SK-N-SH (cell line): ENCODE measurements around the gene SLC25A29. TPM values are rescaled to one million over a fixed set of nuclear protein-coding genes. Genes with fewer than 3 reads are reported as not detected.

Experiments used
- CTCF ChIA-PET: fragments of 300-600, 350-600 bp; formaldehyde crosslinking; extraction: SDS; loops from one replicate; lab custom pipeline; 2021; lab: Yijun Ruan, JAX
- POLR2A ChIA-PET: fragments of 350-600 bp; sonication (Branson Sonifier 250); formaldehyde crosslinking; extraction: SDS; loops from one replicate; lab custom pipeline; 2020; ENCODE audit warnings: antibody characterized with exemption, inconsistent platforms; lab: Yijun Ruan, JAX
- DNase-seq: peaks from one replicate; pipeline ENCODE4 v3.0.0; 2012
- H2AFZ ChIP-seq: fragments of 200-600 bp; sonication (generic); 2 replicates; pipeline ENCODE4 v1.8.1; 2016; ENCODE audit warnings: antibody characterized with exemption, mild to moderate bottlenecking, low read depth
- H3F3A ChIP-seq: fragments of 200-600 bp; sonication (generic); replicated peaks from 2 replicates; pipeline ENCODE3; 2016; ENCODE audit warnings: antibody characterized with exemption, mild to moderate bottlenecking; ENCODE audit not compliant: insufficient read depth
- H3K27ac ChIP-seq, 2 experiments: fragments of 200-500 bp in 1 of 2; fragments of 200-600 bp in 1 of 2; sonication (Bioruptor generic) in 1 of 2; sonication (generic), shearing (Covaris generic) in 1 of 2; 2 replicates each; pipeline versions ENCODE4 v1.5.1 to v1.6.1; 2014 to 2016; ENCODE audit warnings: low read depth in 2 of 2, inconsistent platforms in 1 of 2, low read length in 1 of 2, mild to moderate bottlenecking in 1 of 2, mixed read lengths in 1 of 2
- H3K27me3 ChIP-seq: fragments of 200-600 bp; sonication (generic), shearing (Covaris generic); 2 replicates; pipeline ENCODE4 v1.6.1; 2016; ENCODE audit warnings: mixed run types; ENCODE audit not compliant: insufficient read depth
- H3K36me3 ChIP-seq, 2 experiments: fragments of 200-500 bp in 1 of 2; fragments of 200-600 bp in 1 of 2; sonication (Bioruptor generic) in 1 of 2; sonication (generic) in 1 of 2; replicated peaks in 1 of 2; 2 replicates each; pipeline versions ENCODE3 to v1.5.1; 2014 to 2016; ENCODE audit warnings: low read length in 1 of 2, mild to moderate bottlenecking in 1 of 2; ENCODE audit not compliant: insufficient read depth in 2 of 2, control insufficient read depth in 1 of 2
- H3K4me1 ChIP-seq, 2 experiments: fragments of 200-500 bp in 1 of 2; fragments of 200-600 bp in 1 of 2; sonication (Bioruptor generic) in 1 of 2; sonication (generic), shearing (Covaris generic) in 1 of 2; 2 replicates each; pipeline versions ENCODE4 v1.5.1 to v1.6.1; 2014 to 2016; ENCODE audit warnings: low read depth in 1 of 2, low read length in 1 of 2, mixed run types in 1 of 2; ENCODE audit not compliant: insufficient read depth in 2 of 2, control insufficient read depth in 1 of 2
- H3K4me2 ChIP-seq: fragments of 200-600 bp; sonication (generic), shearing (Covaris generic); 2 replicates; pipeline ENCODE4 v1.6.1; 2017; ENCODE audit warnings: mixed run types
- H3K4me3 ChIP-seq, 2 experiments: fragments of 200-500 bp in 1 of 2; fragments of 200-600 bp in 1 of 2; sonication (Bioruptor generic) in 1 of 2; sonication (generic), shearing (Covaris generic) in 1 of 2; 2 replicates each; pipeline versions ENCODE4 v1.5.1 to v1.8.1; 2014 to 2016; ENCODE audit warnings: low read depth in 2 of 2, inconsistent platforms in 1 of 2, low read length in 1 of 2, mild to moderate bottlenecking in 1 of 2, mixed read lengths in 1 of 2, moderate library complexity in 1 of 2
- H3K79me2 ChIP-seq: fragments of 200-600 bp; sonication (generic); 2 replicates; pipeline ENCODE4 v1.8.1; 2017; ENCODE audit warnings: mild to moderate bottlenecking; ENCODE audit not compliant: insufficient read depth
- H3K9ac ChIP-seq: fragments of 200-600 bp; sonication (generic); 2 replicates; pipeline ENCODE4 v1.6.1; 2017; ENCODE audit warnings: mixed run types
- H3K9me2 ChIP-seq: fragments of 200-600 bp; sonication (generic); 2 replicates; pipeline ENCODE4 v1.6.1; 2017; ENCODE audit warnings: mixed run types
- H3K9me3 ChIP-seq: fragments of 200-600 bp; sonication (generic); 2 replicates; pipeline ENCODE4 v1.6.1; 2017; ENCODE audit warnings: mixed run types, mild to moderate bottlenecking, moderate library complexity
- H4K20me1 ChIP-seq: fragments of 200-600 bp; sonication (generic); 2 replicates; pipeline ENCODE4 v1.6.1; 2017; ENCODE audit warnings: mild to moderate bottlenecking, mixed run types; ENCODE audit not compliant: insufficient read depth
- CHD2 ChIP-seq: fragments of 150-350 bp; IDR thresholded peaks from 2 replicates; pipeline ENCODE4 v1.6.1; 2018; ENCODE audit warnings: low read length; ENCODE audit not compliant: partially characterized antibody
- ELF1 ChIP-seq: IDR thresholded peaks from 2 replicates; pipeline ENCODE4 v1.4.0; 2012
- EP300 ChIP-seq, 2 experiments: IDR thresholded peaks; 2 replicates each; pipeline versions ENCODE4 v1.4.0 to v1.6.1; 2012; ENCODE audit warnings: borderline replicate concordance in 1 of 2, low read depth in 1 of 2, low read length in 1 of 2
- FOXJ3 ChIP-seq: sonication (generic); formaldehyde crosslinking; IDR thresholded peaks from 2 replicates; pipeline ENCODE4 v1.5.1; 2020; ENCODE audit warnings: mild to moderate bottlenecking, missing genetic modification reagents
- FOXM1 ChIP-seq: IDR thresholded peaks from 2 replicates; pipeline ENCODE4 v1.4.0; 2012; ENCODE audit warnings: low read depth, mild to moderate bottlenecking
- GATA2 ChIP-seq: sonication (generic); formaldehyde crosslinking; IDR thresholded peaks from 2 replicates; pipeline ENCODE4 v1.5.0; 2020; ENCODE audit warnings: mild to moderate bottlenecking, missing genetic modification reagents
- JUND ChIP-seq: IDR thresholded peaks from 2 replicates; pipeline ENCODE4 v1.4.0; 2012
- NFIC ChIP-seq: IDR thresholded peaks from 2 replicates; pipeline ENCODE4 v1.4.0; 2012; ENCODE audit warnings: borderline replicate concordance
- NRF1 ChIP-seq: IDR thresholded peaks from 2 replicates; pipeline ENCODE4 v1.6.1; 2012; ENCODE audit warnings: low read depth, mild to moderate bottlenecking, low read length
- RXRA ChIP-seq: IDR thresholded peaks from 2 replicates; pipeline ENCODE4 v1.4.0; 2012; ENCODE audit warnings: low read depth, mild to moderate bottlenecking, borderline replicate concordance
- SIN3A ChIP-seq: IDR thresholded peaks from 2 replicates; pipeline ENCODE4 v1.6.1; 2012; ENCODE audit warnings: low read depth, mild to moderate bottlenecking, low read length, moderate library complexity, borderline replicate concordance
- SMC3 ChIP-seq: IDR thresholded peaks from 2 replicates; pipeline ENCODE4 v1.6.1; 2012; ENCODE audit warnings: low read depth, low read length, improper control_type of control experiment
- TCF12 ChIP-seq: IDR thresholded peaks from 2 replicates; pipeline ENCODE4 v1.4.0; 2012
- YY1 ChIP-seq: IDR thresholded peaks from 2 replicates; pipeline ENCODE4 v1.4.0; 2012; ENCODE audit warnings: low read depth, mild to moderate bottlenecking
- ZBTB33 ChIP-seq: IDR thresholded peaks from 2 replicates; pipeline ENCODE4 v1.4.0; 2012; ENCODE audit warnings: low read depth, borderline replicate concordance
- WGBS: methylation state at CpG from one replicate; pipeline ENCODE4 v1.1.6; 2017; ENCODE audit warnings: low lambda C conversion rate; 5-methylcytosine and 5-hydroxymethylcytosine counted together
- polyA plus RNA-seq, 3 experiments: library from polyadenylated mRNA; depleted of rRNA; stranded (reverse); fragments of >200 nt; gene quantifications; 2 replicates each; pipeline ENCODE4 v1.2.3, GENCODE V29; 2012
- TF ChIP-seq, protein P1 (sequence below): fragments of 150-350 bp; IDR thresholded peaks from 2 replicates; pipeline ENCODE4 v1.6.1; 2017; ENCODE audit warnings: antibody characterized with exemption, low read length, low read depth, borderline replicate concordance
- TF ChIP-seq, protein P2 (sequence below): fragments of 150-350 bp; IDR thresholded peaks from 2 replicates; pipeline ENCODE4 v1.6.1; 2016; ENCODE audit warnings: mild to moderate bottlenecking, low read depth, low read length
- TF ChIP-seq, protein P3 (sequence below): IDR thresholded peaks from 2 replicates; pipeline ENCODE4 v1.6.1; 2012; ENCODE audit warnings: mild to moderate bottlenecking, low read depth, low read length, moderate library complexity

SLC25A29 gene
- polyA plus RNA-seq, 1 of the 3 experiments (the other 2 are of a cell fraction), result 66.9 TPM

- Histone ChIP-seq H2AFZ (no peak overlapping the region), H3K36me3 (no peaks in the 10 kb centered on the region), H3K9me3 (no peaks in the 10 kb centered on the region), H3K9me2 (no peaks in the 10 kb centered on the region), H3F3A (no peaks in the 10 kb centered on the region), H3K27me3 (no peaks in the 10 kb centered on the region), H3K4me2 (no peak overlapping the region), H3K4me3 (no peak overlapping the region), H3K79me2 (no peaks in the 10 kb centered on the region), H3K9ac (no peak overlapping the region), H4K20me1 (no peaks in the 10 kb centered on the region), H3K4me1 (no peaks in the 10 kb centered on the region; a peak in 1 of 4 replicates), H3K27ac (no peak overlapping the region)
- WGBS, result no CpG with 5 or more reads among the region's 8 CpGs
- TF ChIP-seq FOXM1 (no peak), ELF1 (no peak), TCF12 (no peak), NRF1 (no peak), NFIC (no peak)
- ChIA-PET CTCF (no interaction called here), POLR2A (no interaction called here)
- DNase-seq, result no peak
These were observed 17.7 kb upstream of the SLC25A29 start for GRCh38 chr14:100323942-100324307.

DNA sequence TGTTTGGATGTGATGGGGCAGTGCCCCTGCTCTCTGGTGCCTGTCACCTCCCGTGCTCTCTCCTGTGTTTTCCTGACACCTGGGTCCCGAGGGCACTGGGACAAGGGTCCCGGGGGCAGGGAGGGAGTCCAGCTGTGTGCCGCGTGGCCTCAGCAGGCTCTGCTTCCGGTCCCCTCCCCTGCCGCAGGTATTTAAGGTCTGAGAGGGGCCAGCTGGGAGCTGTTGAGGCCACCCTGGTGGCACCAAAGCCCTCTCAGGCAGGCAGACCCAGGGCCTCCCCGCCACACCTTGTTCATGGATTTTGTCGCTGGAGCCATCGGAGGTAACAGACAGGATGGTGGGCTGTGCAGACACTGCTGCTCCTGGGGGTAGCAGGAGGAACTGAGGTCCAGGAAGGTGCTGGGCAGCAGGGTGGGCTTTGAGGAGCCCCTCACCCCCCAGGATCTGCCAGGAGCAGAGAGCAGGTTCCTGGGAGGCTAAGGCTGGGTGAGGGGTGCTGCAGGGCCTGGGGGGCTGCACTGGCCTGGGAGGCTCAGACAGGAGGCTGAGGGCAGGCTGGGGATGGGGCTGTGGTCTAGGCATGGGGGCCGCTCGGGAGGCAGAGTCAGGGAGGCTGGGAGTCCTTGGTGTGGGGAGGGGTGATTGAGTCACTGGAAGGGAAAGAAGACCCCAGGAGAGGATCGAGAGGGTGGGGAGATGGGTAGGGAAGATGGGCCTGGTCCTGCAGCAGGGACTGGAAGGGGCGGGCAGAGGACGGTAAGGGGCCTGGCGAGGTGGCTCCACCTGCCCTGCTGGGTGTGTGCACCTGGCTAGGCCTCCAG, 17.1 kb upstream of the SLC25A29 start, which contains the start of gene SLC25A47:
TSS of gene SLC25A47 (plus strand) at position 219 of the 821 bp plus-strand sequence. CDS start at position 295, 76 bp downstream.
- H3K9me2 ChIP-seq, result no peaks in the 10 kb centered on the region
- H2AFZ ChIP-seq, result no peak within 1 kb of the TSS
- H3K27ac ChIP-seq, result no peak within 1 kb of the TSS
- WGBS, result 90% methylated on average over 8 of the region's 16 CpGs
- H3K79me2 ChIP-seq, result no peaks in the 10 kb centered on the region
- no peak within 1 kb of the TSS for H3K4me2 ChIP-seq
- H3K27me3 ChIP-seq, result no peaks in the 10 kb centered on the region
- H3K4me1 ChIP-seq, result no peaks in the 10 kb centered on the region; a peak in 1 of 4 replicates
- H3K9ac ChIP-seq, result no peak within 1 kb of the TSS
- CTCF ChIA-PET, result no interaction called here
- POLR2A ChIA-PET, result no interaction called here
- DNase-seq, result no peak
- no peak within 1 kb of the TSS for H3K4me3 ChIP-seq
- TF ChIP-seq, protein P1, sequence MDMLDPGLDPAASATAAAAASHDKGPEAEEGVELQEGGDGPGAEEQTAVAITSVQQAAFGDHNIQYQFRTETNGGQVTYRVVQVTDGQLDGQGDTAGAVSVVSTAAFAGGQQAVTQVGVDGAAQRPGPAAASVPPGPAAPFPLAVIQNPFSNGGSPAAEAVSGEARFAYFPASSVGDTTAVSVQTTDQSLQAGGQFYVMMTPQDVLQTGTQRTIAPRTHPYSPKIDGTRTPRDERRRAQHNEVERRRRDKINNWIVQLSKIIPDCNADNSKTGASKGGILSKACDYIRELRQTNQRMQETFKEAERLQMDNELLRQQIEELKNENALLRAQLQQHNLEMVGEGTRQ, result no peak
- TF ChIP-seq, protein P2, sequence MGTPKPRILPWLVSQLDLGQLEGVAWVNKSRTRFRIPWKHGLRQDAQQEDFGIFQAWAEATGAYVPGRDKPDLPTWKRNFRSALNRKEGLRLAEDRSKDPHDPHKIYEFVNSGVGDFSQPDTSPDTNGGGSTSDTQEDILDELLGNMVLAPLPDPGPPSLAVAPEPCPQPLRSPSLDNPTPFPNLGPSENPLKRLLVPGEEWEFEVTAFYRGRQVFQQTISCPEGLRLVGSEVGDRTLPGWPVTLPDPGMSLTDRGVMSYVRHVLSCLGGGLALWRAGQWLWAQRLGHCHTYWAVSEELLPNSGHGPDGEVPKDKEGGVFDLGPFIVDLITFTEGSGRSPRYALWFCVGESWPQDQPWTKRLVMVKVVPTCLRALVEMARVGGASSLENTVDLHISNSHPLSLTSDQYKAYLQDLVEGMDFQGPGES, result no peak
- TF ChIP-seq FOXJ3 (CRISPR knock-in tag) (no peak), SMC3 (no peak), FOXM1 (no peak), CHD2 (no peak), SIN3A (no peak), ZBTB33 (no peak), YY1 (no peak), GATA2 (no peak), JUND (no peak), RXRA (no peak), EP300 (IDR thresholded peaks at IDR 0.05; ENCODE audit: borderline replicate concordance in 1 of 2, low read depth in 1 of 2, low read length in 1 of 2) (no peak)
- TF ChIP-seq, protein P3, sequence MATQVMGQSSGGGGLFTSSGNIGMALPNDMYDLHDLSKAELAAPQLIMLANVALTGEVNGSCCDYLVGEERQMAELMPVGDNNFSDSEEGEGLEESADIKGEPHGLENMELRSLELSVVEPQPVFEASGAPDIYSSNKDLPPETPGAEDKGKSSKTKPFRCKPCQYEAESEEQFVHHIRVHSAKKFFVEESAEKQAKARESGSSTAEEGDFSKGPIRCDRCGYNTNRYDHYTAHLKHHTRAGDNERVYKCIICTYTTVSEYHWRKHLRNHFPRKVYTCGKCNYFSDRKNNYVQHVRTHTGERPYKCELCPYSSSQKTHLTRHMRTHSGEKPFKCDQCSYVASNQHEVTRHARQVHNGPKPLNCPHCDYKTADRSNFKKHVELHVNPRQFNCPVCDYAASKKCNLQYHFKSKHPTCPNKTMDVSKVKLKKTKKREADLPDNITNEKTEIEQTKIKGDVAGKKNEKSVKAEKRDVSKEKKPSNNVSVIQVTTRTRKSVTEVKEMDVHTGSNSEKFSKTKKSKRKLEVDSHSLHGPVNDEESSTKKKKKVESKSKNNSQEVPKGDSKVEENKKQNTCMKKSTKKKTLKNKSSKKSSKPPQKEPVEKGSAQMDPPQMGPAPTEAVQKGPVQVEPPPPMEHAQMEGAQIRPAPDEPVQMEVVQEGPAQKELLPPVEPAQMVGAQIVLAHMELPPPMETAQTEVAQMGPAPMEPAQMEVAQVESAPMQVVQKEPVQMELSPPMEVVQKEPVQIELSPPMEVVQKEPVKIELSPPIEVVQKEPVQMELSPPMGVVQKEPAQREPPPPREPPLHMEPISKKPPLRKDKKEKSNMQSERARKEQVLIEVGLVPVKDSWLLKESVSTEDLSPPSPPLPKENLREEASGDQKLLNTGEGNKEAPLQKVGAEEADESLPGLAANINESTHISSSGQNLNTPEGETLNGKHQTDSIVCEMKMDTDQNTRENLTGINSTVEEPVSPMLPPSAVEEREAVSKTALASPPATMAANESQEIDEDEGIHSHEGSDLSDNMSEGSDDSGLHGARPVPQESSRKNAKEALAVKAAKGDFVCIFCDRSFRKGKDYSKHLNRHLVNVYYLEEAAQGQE, result no peak
- H3F3A ChIP-seq, result no peaks in the 10 kb centered on the region
- H3K9me3 ChIP-seq, result no peaks in the 10 kb centered on the region
- no peaks in the 10 kb centered on the region for H3K36me3 ChIP-seq
- no peaks in the 10 kb centered on the region for H4K20me1 ChIP-seq
